ENCODE data around the gene ALPG.

The ALPG gene

GRCh38 chr2:232455426-232456255 lies 49.0 kb downstream of the ALPG start, which contains the start of gene ALPI:
Gene ALPI, plus strand, starts transcription at chr2:232456153. Its CDS starts 47 bp downstream, at chr2:232456200.
- Histone ChIP-seq H3K4me3 (ENCODE audit: extremely low read depth, insufficient read depth, low read length, poor library complexity, severe bottlenecking) (no peak within 1 kb of the TSS), H3K9me3 (ENCODE audit: control insufficient read depth, low read length) (no peaks in the 10 kb centered on the region), H3K27ac (ENCODE audit: low read depth, low read length, severe bottlenecking) (no peak within 1 kb of the TSS), H3K36me3 (ENCODE audit: control insufficient read depth, insufficient read depth, low read length) (no peaks in the 10 kb centered on the region), H3K4me1 (ENCODE audit: control insufficient read depth, insufficient read depth, low read length, poor library complexity, severe bottlenecking) (no peaks in the 10 kb centered on the region)
- WGBS, 2 experiments (ENCODE audit: insufficient coverage in 2 of 2), result 82 to 89% methylated on average over 10 to 11 of the region's 14 CpGs

GRCh38 chr2:232456296-232457120 lies 49.9 kb downstream of the ALPG start:
- H3K4me1 ChIP-seq (ENCODE audit: control insufficient read depth, insufficient read depth, low read length, poor library complexity, severe bottlenecking), result no peaks in the 10 kb centered on the region
- H3K27ac ChIP-seq (ENCODE audit: low read depth, low read length, severe bottlenecking), result no peak overlapping the region

GRCh38 chr2:232457121-232458011 lies 50.7 kb downstream of the ALPG start:
- Histone ChIP-seq H3K27ac (ENCODE audit: low read depth, low read length, severe bottlenecking) (no peak overlapping the region), H3K9me3 (ENCODE audit: control insufficient read depth, low read length) (no peaks in the 10 kb centered on the region), H3K4me1 (ENCODE audit: control insufficient read depth, insufficient read depth, low read length, poor library complexity, severe bottlenecking) (no peaks in the 10 kb centered on the region), H3K36me3 (ENCODE audit: control insufficient read depth, insufficient read depth, low read length) (no peaks in the 10 kb centered on the region), H3K4me3 (ENCODE audit: extremely low read depth, insufficient read depth, low read length, poor library complexity, severe bottlenecking) (no peak overlapping the region)
- 94 to 95% methylated on average over 17 to 20 of the region's 21 CpGs for WGBS, 2 experiments (ENCODE audit: insufficient coverage in 2 of 2)

More at GRCh38 chr2:232456296-232457120, 49.9 kb downstream of the ALPG start:
- H3K4me3 ChIP-seq (ENCODE audit: extremely low read depth, insufficient read depth, low read length, poor library complexity, severe bottlenecking), result no peak overlapping the region
- no peaks in the 10 kb centered on the region for H3K36me3 ChIP-seq (ENCODE audit: control insufficient read depth, insufficient read depth, low read length)
- whole genome bisulfite sequencing, 2 experiments (ENCODE audit: insufficient coverage in 2 of 2), result 90 to 95% methylated on average over 27 of the region's 27 CpGs
- no peaks in the 10 kb centered on the region for H3K9me3 ChIP-seq (ENCODE audit: control insufficient read depth, low read length)

- no peak overlapping the region for H3K4me3 ChIP-seq (ENCODE audit: extremely low read depth, insufficient read depth, low read length, poor library complexity, severe bottlenecking)
- no peaks in the 10 kb centered on the region for H3K4me1 ChIP-seq (ENCODE audit: control insufficient read depth, insufficient read depth, low read length, poor library complexity, severe bottlenecking)
- H3K9me3 ChIP-seq (ENCODE audit: control insufficient read depth, low read length), result no peaks in the 10 kb centered on the region
- H3K36me3 ChIP-seq (ENCODE audit: control insufficient read depth, insufficient read depth, low read length), result no peaks in the 10 kb centered on the region
- WGBS, 2 experiments (ENCODE audit: insufficient coverage in 2 of 2), result 88 to 96% methylated on average over 20 to 22 of the region's 25 CpGs
- H3K27ac ChIP-seq (ENCODE audit: low read depth, low read length, severe bottlenecking), result no peak overlapping the region
Observed at GRCh38 chr2:232458051-232458660, 51.5 kb downstream of the ALPG start.

GRCh38 chr2:232458661-232459418 lies 52.2 kb downstream of the ALPG start:
- Histone ChIP-seq H3K9me3 (ENCODE audit: control insufficient read depth, low read length) (no peaks in the 10 kb centered on the region), H3K27ac (ENCODE audit: low read depth, low read length, severe bottlenecking) (no peak overlapping the region), H3K4me1 (ENCODE audit: control insufficient read depth, insufficient read depth, low read length, poor library complexity, severe bottlenecking) (no peaks in the 10 kb centered on the region), H3K36me3 (ENCODE audit: control insufficient read depth, insufficient read depth, low read length) (no peaks in the 10 kb centered on the region), H3K4me3 (ENCODE audit: extremely low read depth, insufficient read depth, low read length, poor library complexity, severe bottlenecking) (no peak overlapping the region)
- WGBS, 2 experiments (ENCODE audit: insufficient coverage in 2 of 2), result 91 to 96% methylated on average over 56 of the region's 56 CpGs

GRCh38 chr2:232459419-232460035 lies 52.9 kb downstream of the ALPG start:
- no peak overlapping the region for H3K4me3 ChIP-seq (ENCODE audit: extremely low read depth, insufficient read depth, low read length, poor library complexity, severe bottlenecking)
- 87% methylated on average over 4 to 8 of the region's 11 CpGs for WGBS, 2 experiments (ENCODE audit: insufficient coverage in 2 of 2)
- no peaks in the 10 kb centered on the region for H3K4me1 ChIP-seq (ENCODE audit: control insufficient read depth, insufficient read depth, low read length, poor library complexity, severe bottlenecking)
- H3K27ac ChIP-seq (ENCODE audit: low read depth, low read length, severe bottlenecking), result no peak overlapping the region
- no peaks in the 10 kb centered on the region for H3K9me3 ChIP-seq (ENCODE audit: control insufficient read depth, low read length)
- H3K36me3 ChIP-seq (ENCODE audit: control insufficient read depth, insufficient read depth, low read length), result no peaks in the 10 kb centered on the region

- no peak overlapping the region for H3K4me3 ChIP-seq (ENCODE audit: extremely low read depth, insufficient read depth, low read length, poor library complexity, severe bottlenecking)
- no peaks in the 10 kb centered on the region for H3K36me3 ChIP-seq (ENCODE audit: control insufficient read depth, insufficient read depth, low read length)
- H3K27ac ChIP-seq (ENCODE audit: low read depth, low read length, severe bottlenecking), result no peak overlapping the region
- no peaks in the 10 kb centered on the region for H3K4me1 ChIP-seq (ENCODE audit: control insufficient read depth, insufficient read depth, low read length, poor library complexity, severe bottlenecking)
- 56 to 80% methylated on average over 1 of the region's 2 CpGs for WGBS, 2 experiments (ENCODE audit: insufficient coverage in 2 of 2)
- H3K9me3 ChIP-seq (ENCODE audit: control insufficient read depth, low read length), result no peaks in the 10 kb centered on the region
Observed at GRCh38 chr2:232460171-232460570, 53.5 kb downstream of the ALPG start.

Data from mesodermal cell (in vitro differentiated cells).